ENCODE data around the gene ADAMTS6. TPM values are rescaled to one million over a fixed set of nuclear protein-coding genes. Genes with fewer than 3 reads are reported as not detected.

Gene ADAMTS6
- total and polyA plus RNA-seq, 2 experiments from 2014 or later, result 0.78 to 2.0 TPM

DNA sequence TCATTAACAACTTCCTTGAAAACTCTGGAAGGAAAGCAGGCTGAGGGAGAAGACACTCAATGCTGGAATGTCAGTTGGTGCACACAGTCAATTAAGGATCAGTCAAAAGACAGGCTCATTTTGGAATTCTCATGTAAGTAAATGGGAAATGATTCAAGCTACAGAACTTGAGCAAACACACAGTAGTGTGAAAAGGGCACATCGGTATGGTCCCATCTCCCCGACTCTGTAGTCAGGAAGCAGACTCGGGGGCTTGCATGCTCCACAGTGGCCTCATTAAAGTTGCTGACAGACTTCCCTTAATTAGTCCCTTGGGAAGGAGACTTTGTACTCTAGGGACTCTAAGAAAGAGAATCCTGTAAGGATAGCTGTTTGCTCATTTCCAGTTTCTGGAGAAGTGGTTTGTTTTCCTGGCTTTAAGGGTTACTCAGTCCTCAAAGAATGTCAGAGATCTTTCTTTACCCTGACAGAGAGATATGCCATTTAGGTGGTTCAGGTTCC, 339.2 kb downstream of the ADAMTS6 start:
- Mint-ChIP-seq H3K9me3 (no peaks in the 10 kb centered on the region), H3K36me3 (ENCODE audit: low read depth) (peaks cover 5% of the 10 kb centered on the region; the same call in 1 of the 3 replicates), H3K4me3 (peak overlapping the region; percentile 49; the same call in 1 of the 3 replicates), H3K27ac (peak overlapping the region; percentile 88), H3K4me1 (peaks cover 42% of the 10 kb centered on the region), H3K27me3 (ENCODE audit: insufficient read depth, low read depth, poor library complexity) (no peaks in the 10 kb centered on the region)
- no peaks in the 10 kb centered on the region for H3K79me2 ChIP-seq (replicated peaks; ENCODE audit: insufficient read depth)
- H3K9me2 ChIP-seq (ENCODE audit: insufficient read depth), result peaks cover 15% of the 10 kb centered on the region; the same call in 1 of the 2 replicates
- DNase-seq (ENCODE audit: low spot score) (peak; percentile 58), ATAC-seq (peak; percentile 88)
- H3K27me3 ChIP-seq (ENCODE audit: insufficient read depth), result no peaks in the 10 kb centered on the region
- H2AFZ ChIP-seq, result no peak overlapping the region
- H3K27ac ChIP-seq (ENCODE audit: low read depth), result peak overlapping the region; percentile 92
- H3K36me3 ChIP-seq (ENCODE audit: insufficient read depth), result no peaks in the 10 kb centered on the region
- no peaks in the 10 kb centered on the region for H3F3A ChIP-seq (replicated peaks; ENCODE audit: low read depth)
- H3K4me3 ChIP-seq, result peak overlapping the region; percentile 32
- H4K20me1 ChIP-seq (replicated peaks; ENCODE audit: insufficient read depth), result no peaks in the 10 kb centered on the region
- peaks cover 31% of the 10 kb centered on the region for H3K4me1 ChIP-seq (ENCODE audit: insufficient read depth)
- TF ChIP-seq, protein P1, sequence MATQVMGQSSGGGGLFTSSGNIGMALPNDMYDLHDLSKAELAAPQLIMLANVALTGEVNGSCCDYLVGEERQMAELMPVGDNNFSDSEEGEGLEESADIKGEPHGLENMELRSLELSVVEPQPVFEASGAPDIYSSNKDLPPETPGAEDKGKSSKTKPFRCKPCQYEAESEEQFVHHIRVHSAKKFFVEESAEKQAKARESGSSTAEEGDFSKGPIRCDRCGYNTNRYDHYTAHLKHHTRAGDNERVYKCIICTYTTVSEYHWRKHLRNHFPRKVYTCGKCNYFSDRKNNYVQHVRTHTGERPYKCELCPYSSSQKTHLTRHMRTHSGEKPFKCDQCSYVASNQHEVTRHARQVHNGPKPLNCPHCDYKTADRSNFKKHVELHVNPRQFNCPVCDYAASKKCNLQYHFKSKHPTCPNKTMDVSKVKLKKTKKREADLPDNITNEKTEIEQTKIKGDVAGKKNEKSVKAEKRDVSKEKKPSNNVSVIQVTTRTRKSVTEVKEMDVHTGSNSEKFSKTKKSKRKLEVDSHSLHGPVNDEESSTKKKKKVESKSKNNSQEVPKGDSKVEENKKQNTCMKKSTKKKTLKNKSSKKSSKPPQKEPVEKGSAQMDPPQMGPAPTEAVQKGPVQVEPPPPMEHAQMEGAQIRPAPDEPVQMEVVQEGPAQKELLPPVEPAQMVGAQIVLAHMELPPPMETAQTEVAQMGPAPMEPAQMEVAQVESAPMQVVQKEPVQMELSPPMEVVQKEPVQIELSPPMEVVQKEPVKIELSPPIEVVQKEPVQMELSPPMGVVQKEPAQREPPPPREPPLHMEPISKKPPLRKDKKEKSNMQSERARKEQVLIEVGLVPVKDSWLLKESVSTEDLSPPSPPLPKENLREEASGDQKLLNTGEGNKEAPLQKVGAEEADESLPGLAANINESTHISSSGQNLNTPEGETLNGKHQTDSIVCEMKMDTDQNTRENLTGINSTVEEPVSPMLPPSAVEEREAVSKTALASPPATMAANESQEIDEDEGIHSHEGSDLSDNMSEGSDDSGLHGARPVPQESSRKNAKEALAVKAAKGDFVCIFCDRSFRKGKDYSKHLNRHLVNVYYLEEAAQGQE (IDR thresholded peaks at IDR 0.05; ENCODE audit: unreplicated experiment), result no peak
- TF ChIP-seq STAT1 (IDR thresholded peaks at IDR 0.05; ENCODE audit: unreplicated experiment), result no peak
- no peak for TF ChIP-seq JUNB (IDR thresholded peaks at IDR 0.05; ENCODE audit: unreplicated experiment)
- no peak for TF ChIP-seq CREB1 (CRISPR knock-in tag; IDR thresholded peaks at IDR 0.05; ENCODE audit: low read depth)
- TF ChIP-seq, protein P2, sequence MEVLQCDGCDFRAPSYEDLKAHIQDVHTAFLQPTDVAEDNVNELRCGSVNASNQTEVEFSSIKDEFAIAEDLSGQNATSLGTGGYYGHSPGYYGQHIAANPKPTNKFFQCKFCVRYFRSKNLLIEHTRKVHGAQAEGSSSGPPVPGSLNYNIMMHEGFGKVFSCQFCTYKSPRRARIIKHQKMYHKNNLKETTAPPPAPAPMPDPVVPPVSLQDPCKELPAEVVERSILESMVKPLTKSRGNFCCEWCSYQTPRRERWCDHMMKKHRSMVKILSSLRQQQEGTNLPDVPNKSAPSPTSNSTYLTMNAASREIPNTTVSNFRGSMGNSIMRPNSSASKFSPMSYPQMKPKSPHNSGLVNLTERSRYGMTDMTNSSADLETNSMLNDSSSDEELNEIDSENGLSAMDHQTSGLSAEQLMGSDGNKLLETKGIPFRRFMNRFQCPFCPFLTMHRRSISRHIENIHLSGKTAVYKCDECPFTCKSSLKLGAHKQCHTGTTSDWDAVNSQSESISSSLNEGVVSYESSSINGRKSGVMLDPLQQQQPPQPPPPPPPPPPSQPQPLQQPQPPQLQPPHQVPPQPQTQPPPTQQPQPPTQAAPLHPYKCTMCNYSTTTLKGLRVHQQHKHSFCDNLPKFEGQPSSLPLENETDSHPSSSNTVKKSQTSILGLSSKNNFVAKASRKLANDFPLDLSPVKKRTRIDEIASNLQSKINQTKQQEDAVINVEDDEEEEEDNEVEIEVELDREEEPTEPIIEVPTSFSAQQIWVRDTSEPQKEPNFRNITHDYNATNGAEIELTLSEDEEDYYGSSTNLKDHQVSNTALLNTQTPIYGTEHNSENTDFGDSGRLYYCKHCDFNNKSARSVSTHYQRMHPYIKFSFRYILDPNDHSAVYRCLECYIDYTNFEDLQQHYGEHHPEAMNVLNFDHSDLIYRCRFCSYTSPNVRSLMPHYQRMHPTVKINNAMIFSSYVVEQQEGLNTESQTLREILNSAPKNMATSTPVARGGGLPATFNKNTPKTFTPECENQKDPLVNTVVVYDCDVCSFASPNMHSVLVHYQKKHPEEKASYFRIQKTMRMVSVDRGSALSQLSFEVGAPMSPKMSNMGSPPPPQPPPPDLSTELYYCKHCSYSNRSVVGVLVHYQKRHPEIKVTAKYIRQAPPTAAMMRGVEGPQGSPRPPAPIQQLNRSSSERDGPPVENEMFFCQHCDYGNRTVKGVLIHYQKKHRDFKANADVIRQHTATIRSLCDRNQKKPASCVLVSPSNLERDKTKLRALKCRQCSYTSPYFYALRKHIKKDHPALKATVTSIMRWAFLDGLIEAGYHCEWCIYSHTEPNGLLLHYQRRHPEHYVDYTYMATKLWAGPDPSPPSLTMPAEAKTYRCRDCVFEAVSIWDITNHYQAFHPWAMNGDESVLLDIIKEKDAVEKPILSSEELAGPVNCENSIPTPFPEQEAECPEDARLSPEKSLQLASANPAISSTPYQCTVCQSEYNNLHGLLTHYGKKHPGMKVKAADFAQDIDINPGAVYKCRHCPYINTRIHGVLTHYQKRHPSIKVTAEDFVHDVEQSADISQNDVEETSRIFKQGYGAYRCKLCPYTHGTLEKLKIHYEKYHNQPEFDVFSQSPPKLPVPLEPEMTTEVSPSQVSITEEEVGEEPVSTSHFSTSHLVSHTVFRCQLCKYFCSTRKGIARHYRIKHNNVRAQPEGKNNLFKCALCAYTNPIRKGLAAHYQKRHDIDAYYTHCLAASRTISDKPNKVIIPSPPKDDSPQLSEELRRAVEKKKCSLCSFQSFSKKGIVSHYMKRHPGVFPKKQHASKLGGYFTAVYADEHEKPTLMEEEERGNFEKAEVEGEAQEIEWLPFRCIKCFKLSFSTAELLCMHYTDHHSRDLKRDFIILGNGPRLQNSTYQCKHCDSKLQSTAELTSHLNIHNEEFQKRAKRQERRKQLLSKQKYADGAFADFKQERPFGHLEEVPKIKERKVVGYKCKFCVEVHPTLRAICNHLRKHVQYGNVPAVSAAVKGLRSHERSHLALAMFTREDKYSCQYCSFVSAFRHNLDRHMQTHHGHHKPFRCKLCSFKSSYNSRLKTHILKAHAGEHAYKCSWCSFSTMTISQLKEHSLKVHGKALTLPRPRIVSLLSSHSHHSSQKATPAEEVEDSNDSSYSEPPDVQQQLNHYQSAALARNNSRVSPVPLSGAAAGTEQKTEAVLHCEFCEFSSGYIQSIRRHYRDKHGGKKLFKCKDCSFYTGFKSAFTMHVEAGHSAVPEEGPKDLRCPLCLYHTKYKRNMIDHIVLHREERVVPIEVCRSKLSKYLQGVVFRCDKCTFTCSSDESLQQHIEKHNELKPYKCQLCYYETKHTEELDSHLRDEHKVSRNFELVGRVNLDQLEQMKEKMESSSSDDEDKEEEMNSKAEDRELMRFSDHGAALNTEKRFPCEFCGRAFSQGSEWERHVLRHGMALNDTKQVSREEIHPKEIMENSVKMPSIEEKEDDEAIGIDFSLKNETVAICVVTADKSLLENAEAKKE (CRISPR knock-in tag; IDR thresholded peaks at IDR 0.05), result peak; percentile 95
- peak; percentile 24 for TF ChIP-seq NANOG (IDR thresholded peaks at IDR 0.05; ENCODE audit: borderline replicate concordance)
- peak overlapping the region; percentile 48 for H3K4me2 ChIP-seq

All from GM23338 (cell line).